ENCODE results near the gene SMPD1.

The SMPD1 gene

DNA sequence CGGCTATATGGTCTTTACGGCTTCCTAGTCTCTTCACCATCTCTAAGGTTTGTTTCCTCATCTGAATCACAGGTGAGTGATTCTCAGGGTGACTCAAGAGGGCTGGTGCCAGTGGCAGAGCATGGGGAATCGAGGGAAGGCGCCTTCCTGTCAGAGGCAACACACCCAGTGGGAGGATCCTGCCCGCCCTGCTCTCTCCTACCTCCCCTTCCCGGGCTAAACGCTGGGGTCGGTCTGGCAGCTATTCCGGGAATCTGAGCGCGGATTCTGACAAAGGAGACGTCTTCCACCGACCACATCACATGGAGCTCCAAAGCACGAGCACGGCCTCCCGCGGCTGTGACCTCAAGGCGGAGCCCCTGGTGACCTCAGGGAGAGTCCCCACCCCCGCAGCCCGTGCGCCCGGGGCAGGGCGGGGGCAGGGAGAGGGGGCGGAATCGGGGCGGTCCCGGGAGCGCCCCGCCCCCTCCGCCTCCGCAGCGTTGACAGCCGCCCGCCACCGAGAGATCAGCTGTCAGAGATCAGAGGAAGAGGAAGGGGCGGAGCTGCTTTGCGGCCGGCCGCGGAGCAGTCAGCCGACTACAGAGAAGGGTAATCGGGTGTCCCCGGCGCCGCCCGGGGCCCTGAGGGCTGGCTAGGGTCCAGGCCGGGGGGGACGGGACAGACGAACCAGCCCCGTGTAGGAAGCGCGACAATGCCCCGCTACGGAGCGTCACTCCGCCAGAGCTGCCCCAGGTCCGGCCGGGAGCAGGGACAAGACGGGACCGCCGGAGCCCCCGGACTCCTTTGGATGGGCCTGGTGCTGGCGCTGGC lies at the start of gene SMPD1:
Gene SMPD1, plus strand, starts transcription at position 570 of the 813 bp plus-strand sequence. Its CDS starts 125 bp downstream, at position 695.
- DNase-seq = peak; percentile 86

GRCh38 chr11:6345366-6345765 lies 44.9 kb upstream of the SMPD1 start:
- DNase-seq = no peak

- DNase-seq = peak; percentile 23
These were observed 40.2 kb upstream of the SMPD1 start for GRCh38 chr11:6350043-6350442.

- DNase-seq = no peak
These were observed 39.8 kb upstream of the SMPD1 start for GRCh38 chr11:6350486-6350885.

DNA sequence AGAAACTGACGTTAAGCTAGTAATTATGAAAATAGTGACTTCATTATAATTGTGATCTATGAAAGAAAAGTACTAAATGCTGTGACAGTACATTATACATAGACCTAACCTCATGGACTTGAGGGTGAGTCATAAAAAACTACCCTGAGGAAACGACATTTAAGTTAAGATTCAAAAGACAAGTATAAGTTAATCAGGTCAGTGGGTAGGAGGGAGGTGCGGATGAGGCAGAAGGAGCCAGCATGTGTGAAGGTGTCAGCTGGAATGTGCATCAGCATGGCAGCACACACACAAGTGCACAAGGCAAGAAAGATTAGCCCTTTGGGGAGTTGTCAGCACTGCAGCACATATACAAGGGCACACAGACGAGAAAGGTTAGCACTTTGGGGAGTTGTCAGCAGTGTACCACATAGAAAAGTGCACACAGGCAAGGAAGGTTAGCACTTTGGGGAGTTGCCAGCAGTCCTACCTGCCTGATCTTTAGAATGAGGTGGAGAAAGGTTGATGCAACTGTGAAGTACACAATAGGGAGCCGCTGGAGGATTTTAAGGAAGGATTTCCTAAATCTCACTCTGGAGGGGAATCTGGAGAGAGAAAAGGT lies 38.4 kb upstream of the SMPD1 start:
- no peak for DNase-seq

DNA sequence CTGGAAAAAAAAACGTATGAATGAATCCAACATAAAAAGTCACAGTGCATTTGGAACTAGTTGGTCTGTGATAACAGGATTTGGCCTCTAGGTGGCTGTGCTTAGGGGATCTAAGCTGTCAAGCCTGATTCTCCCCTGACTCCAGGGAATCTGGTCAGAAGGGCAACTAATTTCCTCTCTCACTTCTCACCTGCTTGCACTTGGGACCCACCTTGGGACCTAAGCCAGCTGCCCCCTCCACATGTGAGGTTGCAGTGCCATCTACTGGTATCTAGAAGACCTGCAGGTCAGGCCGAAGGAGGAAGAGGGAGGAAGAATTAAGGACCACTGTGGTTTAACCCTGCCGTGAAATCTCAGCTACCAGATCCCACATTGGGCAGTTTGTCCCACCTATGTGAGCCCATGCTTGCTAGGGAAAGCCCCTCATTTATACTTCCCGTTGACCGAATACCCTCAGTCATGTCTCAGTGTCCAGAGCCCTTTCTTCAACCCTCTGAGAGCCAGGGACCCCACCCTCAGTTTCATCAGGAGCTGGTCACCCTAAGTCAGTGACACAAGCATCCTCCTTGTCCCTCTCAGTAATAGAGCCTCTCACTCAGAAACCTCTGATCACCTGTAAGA lies 36.8 kb upstream of the SMPD1 start:
- peak; percentile 86 for DNase-seq

DNA sequence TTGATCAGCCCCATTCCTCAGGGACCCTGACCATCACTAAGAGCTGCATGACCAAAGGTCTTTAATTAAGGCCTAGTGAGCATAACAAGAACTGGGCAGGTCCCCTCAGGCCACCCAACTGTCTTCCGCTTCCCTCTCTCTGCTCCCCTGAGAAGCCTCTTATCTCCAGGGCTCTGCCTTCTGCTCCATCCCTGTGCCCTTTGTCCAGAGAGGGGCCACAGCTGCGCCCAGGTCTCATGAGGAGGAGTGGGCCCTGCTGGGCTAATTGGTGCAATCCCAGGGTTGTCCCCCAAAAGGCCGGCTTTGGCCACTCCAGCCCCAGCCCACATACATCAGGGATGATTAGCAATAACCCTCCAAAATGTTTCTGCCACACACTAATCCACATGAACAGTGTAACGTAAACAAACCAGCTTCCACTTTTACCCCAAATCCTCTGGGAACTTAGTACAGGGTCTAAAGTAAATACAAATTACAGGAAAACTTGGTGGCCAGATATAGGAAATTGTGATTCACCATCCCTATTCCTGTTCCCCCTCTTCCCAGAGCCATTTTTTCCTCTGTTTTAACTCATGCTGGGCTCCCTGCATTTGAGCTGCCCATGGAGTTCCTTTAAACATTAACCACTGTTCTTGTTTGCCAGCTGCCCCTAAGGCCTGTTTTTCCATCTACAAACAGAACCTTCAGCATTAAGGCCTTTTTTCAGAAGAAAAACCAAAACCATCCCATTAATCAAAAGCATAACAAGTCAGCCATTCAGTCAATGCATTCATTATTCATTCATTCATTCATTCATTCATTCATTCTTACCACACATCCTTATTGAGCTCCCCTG lies 35.4 kb upstream of the SMPD1 start:
- no peak for DNase-seq

GRCh38 chr11:6356503-6357055 lies 33.7 kb upstream of the SMPD1 start:
- no peak for DNase-seq

- no peak for DNase-seq
These were observed 33.1 kb upstream of the SMPD1 start for GRCh38 chr11:6357222-6357621.

DNA sequence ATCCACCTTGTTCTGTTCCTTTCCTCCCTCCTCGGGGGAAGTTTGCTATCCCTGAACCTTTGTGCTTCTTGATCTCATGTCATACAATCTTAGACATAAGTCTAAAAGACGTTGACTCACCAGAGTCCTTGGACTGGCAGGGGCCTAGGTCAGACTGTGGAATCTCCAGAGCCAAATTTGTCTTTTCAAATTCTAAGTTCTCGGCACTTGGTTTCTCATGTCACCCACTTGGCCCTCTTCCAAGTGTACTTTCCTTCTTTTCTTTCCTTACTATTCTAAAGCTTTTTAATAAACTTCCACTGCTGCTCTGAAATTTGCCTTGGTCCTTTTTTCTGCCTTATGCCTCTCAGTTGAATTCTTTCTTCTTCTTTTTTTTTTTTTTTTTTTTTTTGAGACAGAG lies 30.1 kb upstream of the SMPD1 start:
- no peak for DNase-seq

DNA sequence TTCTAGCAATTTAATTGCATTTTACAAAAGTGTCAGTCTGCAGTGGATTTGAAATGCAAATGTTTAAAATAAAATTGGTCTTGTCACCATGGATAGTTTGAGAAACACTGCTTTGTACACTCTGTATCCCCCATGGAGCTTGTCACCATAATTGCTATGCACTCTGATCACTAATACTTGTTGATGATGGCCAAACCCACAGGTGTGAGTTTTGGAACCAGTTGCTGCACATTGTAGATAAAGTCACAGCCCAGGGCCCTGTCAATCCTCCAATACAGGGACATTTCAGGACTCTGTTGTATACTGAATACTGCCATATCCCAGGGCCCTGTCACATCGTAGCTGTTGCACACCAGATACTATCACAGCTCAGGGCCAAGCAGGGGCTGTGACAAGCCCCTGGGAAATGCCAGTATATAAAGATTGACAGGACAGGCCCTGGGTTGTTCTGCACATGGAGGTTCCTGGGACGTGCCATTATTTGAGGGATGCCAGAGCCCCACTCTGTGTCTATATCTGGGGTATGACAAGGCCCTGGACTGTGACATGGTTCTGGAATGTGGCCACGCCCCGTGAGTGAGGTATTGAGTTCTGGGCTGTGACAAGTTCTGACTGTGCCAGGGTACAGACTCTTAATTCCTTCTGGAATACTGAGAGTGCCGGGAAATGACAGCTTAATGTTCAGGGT lies 27.9 kb upstream of the SMPD1 start:
- DNase-seq = no peak

DNA sequence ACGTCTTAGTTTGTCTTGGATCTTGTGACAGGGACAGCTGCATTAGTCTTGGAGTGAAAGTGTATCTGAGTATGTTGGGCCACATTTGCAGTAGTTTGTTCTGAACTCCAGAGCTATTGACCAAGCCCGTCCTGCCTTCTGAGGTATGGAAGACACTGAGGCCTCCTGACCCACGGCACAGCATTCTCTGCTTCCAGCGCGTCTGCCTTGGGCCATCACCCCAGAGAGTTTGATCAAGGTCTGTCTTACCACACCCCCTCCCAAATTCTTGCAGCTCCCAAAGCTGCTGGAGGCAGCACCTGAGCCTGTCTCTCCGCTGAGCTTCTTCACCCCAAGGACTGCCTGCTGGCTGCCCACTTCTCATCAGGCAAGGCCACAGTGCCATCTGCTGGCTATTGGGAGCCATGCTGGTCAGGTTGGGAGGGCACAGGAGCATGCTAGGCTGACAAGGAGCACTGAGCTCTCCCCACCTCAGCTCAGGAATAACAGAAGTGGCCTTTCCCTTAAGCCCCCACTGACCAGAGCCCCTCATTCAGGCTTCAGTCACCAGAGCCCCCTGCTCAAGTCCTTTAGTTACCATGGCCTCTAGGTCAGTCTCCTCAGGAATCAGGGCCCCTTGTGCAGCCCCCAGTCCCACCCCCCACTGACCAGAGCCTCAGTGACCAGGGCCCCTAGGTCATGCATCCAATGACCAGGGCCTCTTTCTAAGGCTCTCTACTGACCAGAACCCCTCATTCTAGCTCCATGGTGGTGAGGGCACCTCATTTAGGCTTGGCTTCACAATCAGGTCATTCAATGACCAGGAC lies 27.2 kb upstream of the SMPD1 start:
- peak; percentile 34 for DNase-seq

GRCh38 chr11:6365659-6366058 lies 24.6 kb upstream of the SMPD1 start:
- no peak for DNase-seq

DNA sequence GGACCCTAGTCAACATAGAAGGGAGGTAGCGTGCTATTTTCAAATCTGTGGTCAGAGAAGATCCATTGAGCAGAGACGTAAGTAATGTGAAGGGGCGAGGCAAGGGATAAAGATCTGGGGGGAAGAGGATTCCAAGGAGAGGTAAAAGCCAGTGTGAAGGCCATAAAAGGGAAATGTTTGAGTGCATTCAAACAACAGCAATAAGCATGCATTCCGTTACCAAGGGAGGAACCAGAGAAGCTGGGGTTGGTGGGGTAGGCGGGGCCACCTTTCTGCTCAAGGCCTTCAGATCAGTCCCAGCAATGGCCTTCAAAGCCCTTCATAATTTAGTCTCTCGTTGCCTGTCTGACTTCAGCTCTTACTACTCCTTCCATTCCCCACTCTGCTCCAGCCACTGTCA lies 18.4 kb upstream of the SMPD1 start:
- no peak for DNase-seq

DNA sequence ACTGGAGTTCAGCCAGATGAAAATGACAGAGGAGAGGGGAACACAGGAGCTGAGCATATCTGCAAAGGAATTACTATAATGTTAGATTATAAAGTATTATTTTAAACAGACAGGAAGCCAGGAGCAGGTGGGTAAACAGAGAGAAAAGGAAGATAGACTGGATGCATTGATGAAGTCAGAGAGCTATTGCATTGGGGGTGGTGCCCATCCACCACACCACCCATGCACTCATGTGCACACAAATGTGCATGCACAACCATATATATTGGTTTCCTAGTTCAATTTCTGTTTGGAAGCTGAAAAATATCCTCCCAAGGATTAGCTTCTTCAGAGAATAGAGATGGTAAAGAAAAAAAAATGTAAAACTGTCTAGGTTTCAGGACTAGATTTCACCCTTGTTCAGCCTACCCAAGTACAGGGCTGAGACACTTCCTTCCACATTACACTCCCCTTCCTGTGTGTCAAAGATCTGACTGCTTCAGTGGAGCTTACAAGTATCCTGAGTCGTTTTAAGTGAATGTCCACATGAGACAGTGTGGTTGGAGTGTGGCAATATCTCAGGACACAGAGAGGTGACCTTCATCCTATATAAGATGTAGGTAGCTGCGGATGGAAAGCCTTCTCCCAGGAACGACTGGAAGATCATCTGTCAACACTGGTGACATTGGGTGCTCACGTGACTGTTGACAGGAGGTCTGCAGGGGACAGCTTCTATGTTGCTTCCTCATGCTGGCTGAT lies 12.2 kb upstream of the SMPD1 start:
- no peak for DNase-seq

DNA sequence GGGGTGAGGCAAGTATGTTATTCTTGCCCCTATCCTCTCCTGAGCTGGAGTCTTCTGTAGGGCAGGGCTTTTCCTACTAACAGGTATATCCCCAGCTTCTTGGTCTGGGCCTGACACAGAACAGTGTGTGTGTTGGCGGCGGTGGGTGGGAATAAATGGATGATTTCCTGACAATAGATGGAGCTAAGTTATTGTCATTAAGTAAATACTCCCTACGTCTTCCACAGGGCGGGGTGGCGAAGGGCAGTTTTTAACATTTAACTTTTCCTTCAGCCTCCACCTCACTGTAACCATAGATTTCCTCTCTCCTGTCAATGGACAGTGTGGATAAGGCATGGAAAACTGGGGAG lies 11.7 kb upstream of the SMPD1 start:
- no peak for DNase-seq

DNA sequence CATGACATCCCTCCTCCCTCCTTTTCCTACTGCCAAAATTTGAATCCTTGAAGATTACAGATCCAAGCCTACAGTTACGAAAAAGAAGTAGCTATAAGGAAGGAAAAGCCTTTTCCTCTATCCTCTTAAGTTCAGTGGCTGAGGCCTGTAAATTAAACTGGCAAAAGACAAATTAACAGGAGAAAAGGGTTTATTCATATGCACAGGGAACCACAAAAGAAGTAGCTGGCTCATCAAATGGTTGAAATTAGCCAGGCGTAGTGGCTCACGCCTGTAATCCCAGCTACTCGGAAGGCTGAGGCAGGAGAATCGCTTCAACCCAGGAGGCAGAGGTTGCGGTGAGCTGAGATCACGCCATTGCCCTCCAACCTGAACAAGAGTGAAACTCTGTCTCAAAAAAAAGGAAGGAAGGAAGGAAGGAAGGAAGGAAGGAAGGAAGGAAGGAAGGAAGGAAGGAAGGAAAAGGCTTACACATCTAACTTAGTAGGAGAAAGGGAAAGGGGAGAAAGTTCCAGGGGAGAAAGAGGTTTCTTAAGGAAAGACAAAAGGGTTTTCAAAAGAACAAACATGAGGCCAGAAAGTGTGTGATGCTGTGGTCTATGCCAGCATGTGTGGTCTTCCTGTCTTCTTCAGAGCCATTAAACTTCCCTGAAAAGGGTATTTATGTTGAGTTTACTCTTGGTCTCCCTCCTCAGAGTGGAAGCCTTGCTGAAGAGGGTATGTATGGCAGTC lies 5.1 kb upstream of the SMPD1 start:
- no peak for DNase-seq

DNA sequence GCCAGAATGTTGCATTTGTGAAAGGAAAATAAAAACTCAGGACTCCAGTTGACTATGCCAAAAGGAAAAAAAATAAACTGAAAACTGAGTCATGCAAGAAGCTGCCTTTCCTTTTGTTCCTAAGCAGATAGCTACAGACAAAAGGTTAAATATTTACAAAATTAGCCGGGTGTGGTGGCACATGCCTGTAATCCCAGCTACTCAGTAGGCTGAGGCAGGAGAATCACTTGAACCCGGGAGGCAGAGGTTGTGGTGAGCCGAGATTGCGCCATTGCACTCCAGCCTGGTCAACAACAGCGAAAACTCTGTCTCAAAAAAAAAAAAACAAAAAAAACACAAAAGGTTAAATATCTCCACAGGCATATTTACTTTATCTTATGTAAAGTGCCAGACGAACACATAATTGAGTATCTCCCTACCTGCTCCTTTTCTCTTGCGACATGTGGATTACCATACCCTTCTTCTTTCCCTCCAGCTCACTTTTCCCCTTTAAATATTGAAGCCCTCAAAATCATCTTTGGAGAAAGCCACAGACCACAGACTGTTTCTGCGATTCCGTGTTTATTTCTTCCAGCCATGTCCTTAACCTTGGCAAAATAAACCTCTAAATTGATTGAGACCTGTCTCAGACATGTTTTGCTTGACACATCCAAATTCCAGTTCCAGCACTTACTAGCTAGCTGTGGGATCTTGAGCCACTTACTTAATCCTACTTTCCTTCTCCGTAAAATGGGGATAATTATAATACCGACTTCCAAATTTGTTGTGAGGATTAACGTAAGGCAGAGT lies 2.3 kb upstream of the SMPD1 start:
- DNase-seq = no peak

DNA sequence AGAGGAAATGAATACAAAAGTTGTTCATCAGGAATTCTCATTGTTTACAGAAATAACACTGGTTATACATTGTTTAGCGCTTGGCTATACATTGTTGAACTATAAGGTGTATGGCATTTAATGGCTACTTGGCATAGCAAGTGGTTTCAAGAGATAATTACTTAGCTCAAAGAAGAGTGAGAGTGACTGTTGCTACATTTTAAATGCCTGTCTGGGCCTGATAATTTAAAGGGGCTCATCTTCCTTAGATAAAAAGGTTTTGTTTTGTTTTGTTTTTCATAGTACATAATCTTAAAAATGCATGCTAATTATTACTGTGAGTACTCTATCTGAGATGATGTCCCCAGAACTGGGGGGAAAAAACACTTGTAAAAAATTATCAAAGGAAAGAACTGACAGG lies 1.5 kb upstream of the SMPD1 start:
- DNase-seq = no peak

All from NCI-H510A treated with DMSO at 0.1 percent for 48 hours (cell line).